ENCODE data around the gene GSTM5.
"Not testable (repeated sequence)": the region's sequence is repeated elsewhere in the genome, so short reads cannot be mapped to it uniquely, and the experiment has no call there.

Gene GSTM5

DNA sequence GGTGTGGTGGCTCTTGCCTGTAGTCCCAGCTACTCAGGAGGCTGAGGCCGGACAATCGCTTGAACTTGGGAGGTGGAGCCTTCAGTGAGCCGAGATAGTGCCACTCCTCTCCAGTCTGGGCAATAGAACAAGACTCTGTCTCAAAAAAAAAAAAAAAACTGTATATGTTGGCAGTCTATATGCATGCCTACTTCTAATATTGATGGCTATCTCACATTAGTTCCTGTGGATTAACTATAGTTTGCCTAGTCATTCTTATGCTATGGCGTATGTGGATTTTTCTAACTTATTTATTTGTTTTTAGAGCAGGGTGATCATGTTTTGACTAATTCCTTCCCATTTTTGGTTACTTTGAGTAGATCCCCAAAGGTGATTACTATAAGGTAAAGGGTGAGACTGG is 15.0 kb upstream of the GSTM5 start:
- no peak for DNase-seq (ENCODE audit: low spot score)

DNA sequence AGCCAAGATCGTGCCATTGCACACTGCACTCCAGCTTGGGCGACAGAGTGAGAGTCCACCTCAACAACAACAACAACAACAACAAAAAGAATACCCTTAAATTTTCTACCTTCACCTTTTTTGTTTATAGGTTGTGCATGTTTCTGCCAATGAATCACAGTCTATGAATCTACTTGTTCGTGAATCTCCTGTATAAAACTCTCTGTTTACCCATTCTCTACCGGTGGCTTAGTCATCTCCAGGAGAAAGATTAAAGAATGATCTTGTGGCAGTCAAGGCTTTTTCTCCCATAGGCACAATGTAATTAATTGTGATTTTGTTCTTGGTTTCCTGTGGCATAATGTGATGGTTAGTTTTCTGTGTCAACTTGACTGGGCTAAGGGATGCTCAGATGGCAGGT is 14.2 kb upstream of the GSTM5 start:
- not testable (repeated sequence) for DNase-seq (ENCODE audit: low spot score)

DNA sequence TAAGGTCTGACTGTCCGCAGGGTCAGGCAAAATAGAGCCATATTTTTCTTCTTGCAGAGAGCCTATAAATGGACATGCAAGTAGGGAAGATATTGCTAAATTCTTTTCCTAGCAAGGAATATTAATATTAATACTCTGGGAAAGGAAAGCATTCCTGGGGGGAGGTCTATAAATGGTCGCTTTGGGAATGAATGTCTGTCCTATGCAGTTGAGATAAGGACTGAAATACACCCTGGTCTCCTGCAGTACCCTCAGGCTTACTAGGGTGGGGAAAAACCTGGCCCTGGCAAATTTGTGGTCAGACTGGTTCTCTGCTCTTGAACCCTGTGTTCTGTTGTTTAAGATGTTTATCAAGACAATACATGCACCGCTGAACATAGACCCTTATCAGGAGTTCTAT is 9.1 kb upstream of the GSTM5 start:
- DNase-seq (ENCODE audit: low spot score) = not testable (repeated sequence)

DNA sequence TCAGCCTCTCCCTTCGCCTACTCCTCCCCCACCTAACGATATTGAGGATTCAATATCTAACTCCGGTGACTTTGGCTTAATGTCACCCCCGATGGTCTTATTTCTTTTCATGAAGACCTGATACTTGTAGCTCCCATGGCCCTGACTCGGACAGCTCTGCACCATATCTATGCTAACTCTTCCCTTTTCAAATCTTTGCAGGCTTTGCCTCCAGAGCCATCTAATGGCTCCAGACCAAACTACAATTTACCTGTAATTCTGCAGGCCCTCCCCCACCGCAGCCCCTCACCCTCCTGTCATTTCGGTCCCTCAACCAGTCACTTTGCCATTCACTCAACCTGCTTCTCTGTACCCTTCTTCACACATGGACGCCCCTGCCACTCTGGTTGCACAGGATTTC is 7.9 kb upstream of the GSTM5 start:
- DNase-seq (ENCODE audit: low spot score) = no peak

DNA sequence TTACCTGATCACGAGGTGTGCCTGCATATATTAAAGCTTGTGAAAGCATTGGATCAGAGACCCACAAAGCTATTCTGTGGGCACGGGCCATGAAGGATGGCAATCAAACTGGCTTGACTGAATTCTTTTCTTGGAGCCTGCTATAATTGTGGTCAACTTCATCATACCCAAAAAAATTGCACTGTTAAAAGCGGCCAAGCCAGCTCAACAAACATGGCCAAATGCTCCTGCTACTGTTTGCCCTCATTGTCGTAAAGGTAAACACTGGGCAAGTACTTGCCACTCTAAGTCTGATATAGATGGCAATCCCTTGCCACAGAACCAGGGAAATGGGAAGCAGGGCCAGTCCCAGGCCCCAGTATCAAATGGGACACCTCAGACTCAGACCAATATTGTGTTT is 6.6 kb upstream of the GSTM5 start:
- DNase-seq (ENCODE audit: low spot score) = no peak

DNA sequence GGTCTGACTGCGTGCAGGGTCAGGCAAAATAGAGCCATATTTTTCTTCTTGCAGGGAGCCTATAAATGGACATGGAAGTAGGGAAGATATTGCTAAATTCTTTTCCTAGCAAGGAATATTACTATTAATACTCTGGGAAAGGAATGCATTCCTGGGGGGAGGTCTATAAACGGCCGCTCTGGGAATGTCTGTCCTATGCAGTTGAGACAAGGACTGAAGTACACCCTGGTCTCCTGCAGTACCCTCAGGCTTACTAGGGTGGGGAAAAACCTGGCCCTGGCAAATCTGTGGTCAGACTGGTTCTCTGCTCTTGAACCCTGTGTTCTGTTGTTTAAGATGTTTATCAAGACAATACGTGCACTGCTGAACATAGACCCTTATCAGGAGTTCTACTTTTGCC is 3.1 kb upstream of the GSTM5 start:
- not testable (repeated sequence) for DNase-seq (ENCODE audit: low spot score)

DNA sequence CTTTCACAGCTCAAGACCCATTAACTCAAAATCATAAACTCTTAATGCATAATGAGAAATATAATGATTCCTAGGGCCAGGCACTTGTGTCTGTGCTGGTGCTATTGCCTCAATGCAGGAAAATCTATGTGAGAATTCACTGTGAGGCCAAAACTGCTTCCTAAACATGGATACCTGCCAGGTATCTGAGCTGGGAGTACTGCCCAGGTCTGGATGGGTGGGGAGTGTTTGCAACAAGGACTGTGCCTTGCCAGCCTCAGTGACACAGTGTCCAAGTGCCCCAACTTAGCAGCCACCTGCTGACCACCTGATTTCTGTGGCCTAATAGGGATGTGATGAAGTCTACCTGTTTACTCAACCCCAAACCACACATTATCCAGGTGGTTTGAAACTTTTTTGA is 2.2 kb upstream of the GSTM5 start:
- DNase-seq (ENCODE audit: low spot score) = not testable (repeated sequence)

DNA sequence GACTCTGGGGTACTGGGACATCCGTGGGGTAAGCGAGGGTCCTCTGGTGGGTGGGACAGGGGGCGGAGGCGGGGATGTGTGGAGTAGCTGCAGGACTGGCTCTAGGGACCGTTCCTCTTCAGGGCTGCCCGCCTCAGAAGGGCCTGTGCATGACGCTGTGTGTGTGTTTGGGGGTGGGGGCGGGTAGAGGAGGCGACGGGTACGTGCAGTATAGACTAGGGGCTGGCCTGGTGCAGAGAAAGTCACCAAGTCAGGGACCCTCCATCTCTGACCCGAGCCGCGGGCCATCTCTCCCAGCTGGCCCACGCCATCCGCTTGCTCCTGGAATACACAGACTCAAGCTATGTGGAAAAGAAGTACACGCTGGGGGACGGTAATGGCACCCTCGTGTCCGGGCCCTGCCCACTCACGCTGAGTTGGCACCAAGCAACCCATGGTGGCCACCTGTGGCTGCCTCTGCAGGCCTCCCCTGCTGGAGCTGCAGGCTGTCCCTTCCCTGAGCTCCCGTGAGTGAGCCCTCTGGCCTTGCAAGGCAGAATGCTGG is 342 bp downstream of the GSTM5 start:
- DNase-seq (ENCODE audit: low spot score) = no peak

DNA sequence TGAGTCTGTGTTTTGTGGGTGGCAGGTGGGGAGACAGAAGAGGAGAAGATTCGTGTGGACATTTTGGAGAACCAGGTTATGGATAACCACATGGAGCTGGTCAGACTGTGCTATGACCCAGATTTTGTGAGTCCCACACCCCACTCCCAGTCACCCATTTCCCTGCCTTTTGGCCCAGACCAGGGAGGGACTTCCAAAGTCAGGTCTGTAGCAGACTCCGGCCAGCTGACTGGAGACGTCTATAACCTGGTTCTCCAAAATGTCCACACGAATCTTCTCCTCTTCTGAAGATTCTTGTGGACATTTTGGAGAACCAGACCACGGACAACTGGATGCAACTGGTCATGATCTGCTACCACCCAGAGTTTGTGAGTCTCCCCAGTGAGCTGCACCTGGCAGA is 1.6 kb downstream of the GSTM5 start:
- DNase-seq (ENCODE audit: low spot score) = no peak

DNA sequence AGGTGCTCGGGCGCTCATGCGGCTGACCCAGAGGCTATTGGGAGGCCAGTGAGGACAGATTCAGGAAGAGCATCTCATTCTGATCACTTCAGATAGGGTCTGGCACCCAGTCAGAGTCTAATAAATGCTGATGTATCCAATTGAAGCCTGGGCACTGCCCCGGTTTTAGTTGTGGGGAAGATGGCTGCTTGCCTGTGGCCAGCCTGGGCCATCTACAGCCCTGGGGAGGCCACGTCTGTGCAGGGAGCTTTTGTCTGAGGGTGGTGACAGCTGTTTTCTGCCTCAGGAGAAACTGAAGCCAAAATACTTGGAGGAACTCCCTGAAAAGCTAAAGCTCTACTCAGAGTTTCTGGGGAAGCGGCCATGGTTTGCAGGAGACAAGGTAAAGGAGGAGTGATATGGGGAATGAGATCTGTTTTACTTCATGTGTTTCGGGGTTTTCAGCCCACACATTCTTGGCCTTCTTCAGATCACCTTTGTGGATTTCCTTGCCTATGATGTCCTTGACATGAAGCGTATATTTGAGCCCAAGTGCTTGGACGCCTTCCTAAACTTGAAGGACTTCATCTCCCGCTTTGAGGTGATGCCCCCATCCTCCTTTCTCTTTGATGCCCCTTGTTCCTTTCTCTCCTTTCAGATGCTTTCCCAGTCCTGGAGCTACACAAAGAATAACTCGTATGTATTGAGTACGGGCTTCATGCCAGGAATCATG is 2.8 kb downstream of the GSTM5 start:
- DNase-seq (ENCODE audit: low spot score) = no peak

DNA sequence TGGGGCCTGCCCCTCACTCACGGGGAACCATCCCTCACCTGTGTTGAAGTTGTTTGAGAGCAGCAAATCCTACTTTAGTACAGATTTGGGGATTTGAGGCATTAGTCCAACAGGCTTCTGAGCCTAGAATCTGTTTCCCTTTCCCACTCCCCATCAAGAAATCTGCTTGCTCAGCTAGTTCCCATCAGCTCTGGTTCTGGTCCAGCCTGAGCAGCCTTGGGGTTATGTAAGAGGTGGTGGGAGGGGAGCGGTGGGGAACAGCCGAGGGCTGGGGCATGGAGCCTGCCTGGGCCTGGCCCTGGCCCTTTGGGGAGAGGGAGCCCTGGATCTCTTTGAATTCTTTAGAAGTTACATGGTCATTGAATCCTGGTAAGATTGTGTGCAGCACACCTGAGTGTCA is 4.1 kb downstream of the GSTM5 start:
- no peak for DNase-seq (ENCODE audit: low spot score)

DNA sequence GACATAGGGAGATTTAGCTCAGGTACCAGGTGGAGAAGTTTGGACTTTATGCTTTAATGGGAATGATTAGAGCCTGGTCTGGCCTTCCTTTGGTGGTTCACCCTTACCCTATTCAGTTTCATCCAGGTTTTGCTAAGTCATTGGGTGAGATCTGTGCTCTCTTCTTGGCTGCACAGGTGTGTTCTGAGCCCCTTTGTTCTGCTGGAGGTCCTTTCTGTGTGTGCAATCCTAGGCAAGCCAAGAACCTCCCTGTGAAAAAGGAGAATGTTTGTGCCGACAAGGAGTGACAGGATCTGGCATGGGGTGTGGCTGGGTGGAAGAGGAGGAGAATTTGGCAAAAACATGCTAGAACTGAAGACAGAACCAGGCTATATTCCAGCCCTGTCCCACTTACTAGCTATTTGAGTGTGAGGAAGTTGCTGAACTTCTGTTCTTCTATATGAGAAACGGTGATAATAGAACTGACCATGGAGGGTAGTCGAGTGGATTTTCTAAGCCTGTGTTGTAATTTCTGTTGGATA is 4.6 kb downstream of the GSTM5 start:
- DNase-seq (ENCODE audit: low spot score) = peak; percentile 33

DNA sequence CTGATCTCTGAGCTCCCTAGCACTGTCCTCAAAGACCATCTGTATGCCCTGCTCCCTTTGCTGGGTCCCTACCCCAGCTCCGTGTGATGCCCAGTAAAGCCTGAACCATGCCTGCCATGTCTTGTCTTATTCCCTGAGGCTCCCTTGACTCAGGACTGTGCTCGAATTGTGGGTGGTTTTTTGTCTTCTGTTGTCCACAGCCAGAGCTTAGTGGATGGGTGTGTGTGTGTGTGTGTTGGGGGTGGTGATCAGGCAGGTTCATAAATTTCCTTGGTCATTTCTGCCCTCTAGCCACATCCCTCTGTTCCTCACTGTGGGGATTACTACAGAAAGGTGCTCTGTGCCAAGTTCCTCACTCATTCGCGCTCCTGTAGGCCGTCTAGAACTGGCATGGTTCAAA is 5.7 kb downstream of the GSTM5 start:
- DNase-seq (ENCODE audit: low spot score) = no peak

DNA sequence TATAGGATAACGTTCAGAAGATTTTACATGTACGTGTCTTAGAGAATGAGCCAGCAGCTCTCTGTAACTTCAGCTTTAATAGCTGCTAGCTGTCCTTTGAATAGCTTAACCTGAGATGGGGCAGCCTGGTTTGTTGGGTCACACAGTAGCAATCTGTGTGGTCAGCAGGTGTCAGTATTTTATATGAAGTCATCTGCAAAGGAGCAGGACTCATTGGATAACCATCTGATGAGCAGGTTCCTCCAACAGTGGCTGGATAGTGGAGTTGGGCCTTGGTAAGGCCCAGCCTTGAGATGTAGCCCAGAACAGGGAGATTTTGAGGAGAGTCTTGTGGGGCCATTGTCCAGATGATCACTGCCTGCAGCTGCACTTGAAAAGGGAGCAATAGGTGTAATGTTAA is 6.4 kb downstream of the GSTM5 start:
- DNase-seq (ENCODE audit: low spot score) = no peak

DNA sequence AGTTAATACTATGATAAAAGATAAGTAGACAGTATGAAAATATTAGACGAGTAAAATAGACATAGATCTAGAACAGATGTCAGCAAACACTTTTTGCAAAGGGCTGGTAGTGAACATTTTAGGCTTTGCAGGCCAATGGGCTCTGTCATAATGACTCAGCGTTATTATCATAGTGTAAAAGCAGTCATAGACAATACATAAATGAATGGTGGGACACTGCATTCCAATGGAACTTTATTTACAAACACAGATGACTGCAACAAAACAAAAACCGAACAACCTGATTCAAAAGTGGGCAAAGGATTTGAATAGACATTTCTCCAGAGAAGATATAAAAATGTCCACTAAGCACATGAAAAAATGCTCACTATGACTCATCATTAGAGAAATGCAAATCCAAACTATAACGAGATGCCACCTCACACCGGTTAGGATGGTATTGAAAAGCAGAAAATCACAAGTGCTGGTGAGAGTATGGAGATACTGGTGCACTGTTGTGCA is 7.3 kb downstream of the GSTM5 start:
- peak; percentile 49 for DNase-seq (ENCODE audit: low spot score)

DNA sequence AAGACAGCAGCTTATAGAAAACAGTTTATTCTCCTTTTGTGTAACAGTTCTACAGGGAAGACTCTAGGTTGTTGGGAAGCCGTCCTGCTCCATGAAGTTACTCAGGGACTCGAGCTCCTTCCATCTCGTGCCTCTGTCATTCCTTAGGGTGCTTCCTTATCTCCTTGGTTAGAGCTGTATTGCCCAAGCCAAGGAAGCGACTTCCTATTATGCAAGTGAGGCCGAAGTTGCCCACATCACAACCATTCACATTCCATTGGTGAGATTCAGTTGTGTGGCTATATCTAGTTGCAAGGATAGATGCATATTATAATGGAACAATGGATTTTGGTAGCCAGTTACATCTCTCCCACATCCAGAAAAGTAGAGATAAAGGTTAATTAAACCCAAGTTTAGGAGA is 9.0 kb downstream of the GSTM5 start:
- peak; percentile 51 for DNase-seq (ENCODE audit: low spot score)

DNA sequence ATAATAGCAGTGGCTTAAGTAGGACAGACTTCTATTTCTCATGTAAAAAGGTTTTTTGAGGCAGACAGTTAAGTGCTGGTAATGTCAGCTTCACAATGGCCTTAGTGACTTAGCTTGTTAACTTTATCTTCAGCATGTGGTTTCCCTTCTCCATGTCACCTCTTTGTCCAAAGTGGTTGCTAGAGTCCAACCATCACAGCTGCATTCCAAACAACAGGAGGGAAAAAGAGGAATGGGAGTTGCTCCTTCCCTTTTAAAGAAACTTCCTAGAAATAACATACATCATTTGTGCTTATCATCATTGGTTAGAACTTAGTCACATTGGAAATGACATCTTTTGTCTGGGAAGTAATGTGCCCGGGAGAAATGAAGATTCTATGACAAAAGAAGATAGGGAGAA is 9.9 kb downstream of the GSTM5 start:
- DNase-seq (ENCODE audit: low spot score) = no peak

DNA sequence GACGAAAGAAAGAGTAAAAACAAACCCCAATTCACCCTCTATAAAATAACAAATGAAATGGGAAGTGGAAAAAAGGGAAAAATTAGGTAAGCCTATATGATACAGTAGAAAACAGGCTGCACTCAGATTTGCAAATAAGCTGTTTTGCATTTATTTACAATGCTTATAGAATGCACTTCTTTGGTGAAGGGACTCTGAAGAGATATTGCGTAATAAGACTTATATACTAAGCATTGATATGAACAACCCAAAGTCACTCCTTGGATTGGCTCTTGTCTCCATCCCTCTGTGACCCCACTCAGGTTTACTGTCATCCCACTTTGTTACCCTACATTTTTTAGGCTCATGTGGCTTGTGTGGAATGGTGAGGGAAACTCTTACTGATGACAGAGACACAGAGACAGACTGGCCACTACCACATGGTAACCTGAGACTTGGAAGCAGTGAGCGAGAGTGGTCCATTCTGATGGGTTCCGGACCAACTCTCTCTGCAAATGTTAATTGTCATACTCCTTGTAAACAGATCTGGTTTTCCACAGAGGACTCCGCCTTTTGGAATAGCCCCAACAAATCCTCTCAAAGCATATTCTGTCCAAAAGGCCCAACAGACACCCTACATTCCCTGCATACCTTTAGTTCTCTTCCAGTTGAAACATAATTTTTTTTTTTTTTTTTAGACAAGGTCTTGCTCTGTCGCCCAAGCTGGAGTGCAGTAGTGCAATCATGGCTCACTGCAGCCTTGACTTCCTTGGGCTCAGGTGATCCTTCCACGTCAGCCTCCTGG is 11.0 kb downstream of the GSTM5 start:
- DNase-seq (ENCODE audit: low spot score) = peak; percentile 58

DNA sequence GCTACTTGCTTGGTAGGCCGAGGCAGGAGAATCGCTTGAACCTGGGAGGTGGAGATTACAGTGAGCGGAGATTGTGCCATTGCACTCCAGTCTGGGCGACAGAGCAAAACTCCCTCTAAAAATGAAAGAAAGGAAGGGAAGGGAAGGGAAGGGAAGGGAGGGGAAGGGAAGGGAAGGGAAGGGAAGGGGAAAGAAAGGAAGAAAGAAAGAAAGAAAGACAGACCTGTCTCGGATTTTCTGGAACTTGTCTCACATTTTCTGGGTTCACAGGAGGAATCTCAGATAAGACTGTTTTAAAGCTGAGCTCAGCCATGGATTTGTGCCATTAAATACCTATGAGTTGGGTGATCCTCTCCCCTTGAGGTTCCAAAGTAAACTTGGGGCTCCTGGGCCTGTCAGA is 12.9 kb downstream of the GSTM5 start:
- no peak for DNase-seq (ENCODE audit: low spot score)

DNA sequence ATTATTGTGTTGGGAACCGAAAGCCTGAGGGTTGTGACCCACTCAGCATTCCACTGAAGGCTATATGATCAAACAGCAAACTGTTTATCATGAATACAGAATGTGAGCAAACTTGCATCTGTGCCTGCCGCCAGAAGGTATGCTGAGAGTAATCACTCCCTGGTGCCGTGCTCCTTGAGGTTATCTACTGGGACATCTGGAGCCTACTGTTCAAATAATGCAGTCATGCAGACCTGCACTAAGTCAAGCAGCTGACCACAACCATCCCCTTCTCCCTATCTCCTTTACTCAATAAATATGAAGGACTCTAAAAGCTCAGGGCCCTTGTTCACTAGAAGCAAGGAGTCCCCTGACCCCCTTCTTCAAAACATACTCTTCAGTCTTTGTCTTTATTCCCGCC is 13.5 kb downstream of the GSTM5 start:
- no peak for DNase-seq (ENCODE audit: low spot score)

DNA sequence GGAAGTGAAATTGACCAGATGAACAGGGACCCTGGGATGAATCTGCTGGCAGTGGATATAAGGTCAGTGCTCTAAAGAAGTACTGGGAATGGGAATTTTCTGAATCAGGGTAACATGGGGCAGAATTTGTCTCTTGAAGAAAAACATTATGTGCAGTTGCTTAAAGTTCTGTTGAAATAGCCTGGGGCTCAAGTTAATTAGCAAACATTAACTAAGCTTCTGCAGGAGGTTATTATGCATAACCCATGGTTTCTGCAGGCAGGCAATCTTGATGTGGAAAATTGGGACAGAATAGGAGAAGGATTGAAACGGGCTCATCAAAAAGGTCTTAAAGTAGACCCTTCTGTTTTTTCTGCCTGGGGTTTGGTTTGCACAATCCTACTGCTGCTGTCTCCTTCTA is 14.0 kb downstream of the GSTM5 start:
- DNase-seq (ENCODE audit: low spot score) = no peak

DNA sequence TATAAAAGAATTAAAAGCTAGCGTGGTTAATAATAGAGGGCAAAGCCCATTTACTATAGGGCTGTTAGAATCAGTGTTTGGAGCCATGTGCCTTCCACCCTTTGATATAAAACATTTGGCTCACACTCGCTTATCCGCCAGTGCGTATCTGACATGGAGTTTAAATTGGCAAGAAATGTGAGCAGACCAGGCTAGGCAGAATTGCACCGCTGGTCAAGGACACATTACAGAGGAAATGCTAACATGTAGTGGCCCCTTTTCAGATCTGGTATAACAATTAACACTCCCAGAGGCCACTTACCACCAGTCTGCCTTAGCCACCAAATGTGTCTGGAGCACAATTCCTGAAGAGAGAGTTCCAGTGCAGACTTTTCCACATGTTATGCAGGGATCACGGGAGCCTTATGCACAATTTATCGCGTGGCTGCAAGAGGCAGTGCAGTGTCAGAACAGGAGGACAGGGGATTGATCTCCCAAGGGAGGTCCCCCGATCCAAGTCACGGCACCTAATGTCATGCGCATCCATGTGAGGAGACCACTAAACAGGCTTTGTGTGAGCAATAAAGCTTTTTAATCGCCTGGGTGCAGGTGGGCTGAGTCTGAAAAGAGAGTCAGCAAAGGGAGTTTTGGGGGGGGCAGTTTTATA is 14.8 kb downstream of the GSTM5 start:
- no peak for DNase-seq (ENCODE audit: low spot score)

DNA sequence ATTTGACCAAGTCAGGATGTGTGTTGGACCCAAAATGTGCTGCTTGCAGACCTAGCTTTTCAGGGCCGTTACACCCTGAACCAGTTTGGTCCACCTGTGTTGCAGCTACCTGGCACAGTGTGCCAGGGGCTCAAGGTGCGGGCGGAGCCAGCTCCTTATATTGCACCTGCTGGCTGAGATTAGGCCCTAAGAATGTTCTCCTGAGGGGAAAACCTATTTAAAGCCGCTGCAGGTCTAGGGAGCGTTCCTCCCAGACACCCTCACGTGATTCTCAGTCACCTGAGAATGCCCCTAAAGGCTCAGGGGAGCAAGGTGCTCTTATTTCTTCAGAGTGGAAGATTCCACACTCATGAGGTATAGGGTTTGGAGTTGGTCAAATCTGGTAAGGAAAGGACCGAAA is 16.8 kb downstream of the GSTM5 start:
- no peak for DNase-seq (ENCODE audit: low spot score)

Measured in GM03348 (cell line).